Measurements from ENCODE around the gene KMT2B.

- no peak for TF ChIP-seq CTCF (IDR thresholded peaks at IDR 0.05)
- TF ChIP-seq POLR2A (IDR thresholded peaks at IDR 0.05): no peak
Measured at GRCh38 chr19:35675589-35676140, 42.1 kb upstream of the KMT2B start.

Measured in uterus (tissue), 2 donors.